HCT116 (cell line): Measurements from ENCODE around the gene VGF. TPM values are rescaled to one million over a fixed set of nuclear protein-coding genes. Genes with fewer than 3 reads are reported as not detected.

ENCODE experiments used
- ATAC-seq: fragments of 200-7000 bp; cut with Tn5 transposase; 2 replicates; pipeline ENCODE4 v1.9.1; 2020; ENCODE audit warnings: mild to moderate bottlenecking, moderate library complexity
- BruUV-seq: library from RNA; stranded (reverse); fragments of 400-500 nt; replicated peaks from 2 replicates; lab custom pipeline; 2021; lab: Mats Ljungman, UMichigan
- CTCF ChIA-PET: fragments of 300-600 bp; sonication (Branson Sonifier 250); formaldehyde crosslinking; loops from one replicate; lab custom pipeline; 2021; ENCODE audit warnings: antibody characterized with exemption; lab: Charles Lee
- POLR2A ChIA-PET: fragments of 300-600, 350-600 bp; sonication (Branson Sonifier 250); formaldehyde crosslinking; loops from one replicate; lab custom pipeline; 2021; ENCODE audit warnings: antibody characterized with exemption; lab: Charles Lee
- RAD21 ChIA-PET, 2 experiments: fragments of 300-600 bp; sonication (Branson Sonifier 250); formaldehyde crosslinking; loops; one replicate each; lab custom pipeline; 2023; ENCODE audit warnings: low total read pairs in 2 of 2; ENCODE audit not compliant: uncharacterized antibody in 2 of 2, unreplicated experiment in 2 of 2, low non-redundant PET in 1 of 2; lab: Charles Lee
- DNase-seq: peaks from one replicate; pipeline ENCODE4 v3.0.0-alpha.2; 2010; ENCODE audit warnings: low read depth, low spot score
- H2AFZ ChIP-seq: fragments of 200-600 bp; shearing (Covaris generic), sonication (generic); 2 replicates; pipeline ENCODE4 v1.6.1; 2017; ENCODE audit warnings: low read depth, mixed run types, mixed read lengths, antibody characterized with exemption, low read length; ENCODE audit not compliant: poor library complexity, severe bottlenecking
- H3K27ac ChIP-seq: 2 replicates; pipeline ENCODE4 v1.5.1; 2012; ENCODE audit warnings: low read depth, low read length
- H3K27me3 ChIP-seq: fragments of 200-600 bp; sonication (generic); 2 replicates; pipeline ENCODE4 v1.6.1; 2016; ENCODE audit warnings: mixed run types, low read length, mixed read lengths; ENCODE audit not compliant: insufficient read depth
- H3K36me3 ChIP-seq, 2 experiments: fragments of 200-500 bp in 1 of 2; fragments of 200-600 bp in 1 of 2; sonication (Bioruptor generic) in 1 of 2; sonication (generic) in 1 of 2; 2 replicates each; pipeline versions ENCODE4 v1.5.1 to v1.6.1; 2014 to 2016; ENCODE audit warnings: low read length in 2 of 2, inconsistent platforms in 1 of 2, mixed read lengths in 1 of 2, mixed run types in 1 of 2; ENCODE audit not compliant: insufficient read depth in 2 of 2, control insufficient read depth in 1 of 2
- H3K4me1 ChIP-seq, 2 experiments: fragments of 200-600 bp in 1 of 2; sonication (generic) in 1 of 2; 2 replicates each; pipeline versions ENCODE4 v1.5.1 to v1.6.1; 2012 to 2017; ENCODE audit warnings: low read length in 2 of 2, inconsistent platforms in 1 of 2, mild to moderate bottlenecking in 1 of 2, mixed read lengths in 1 of 2, mixed run types in 1 of 2, moderate library complexity in 1 of 2; ENCODE audit not compliant: insufficient read depth in 2 of 2, control insufficient read depth in 1 of 2
- H3K4me2 ChIP-seq: fragments of 200-600 bp; sonication (generic); 2 replicates; pipeline ENCODE4 v1.6.1; 2017; ENCODE audit warnings: mixed run types, low read length, mixed read lengths
- H3K4me3 ChIP-seq, 2 experiments: fragments of 200-600 bp in 1 of 2; sonication (generic) in 1 of 2; replicated peaks in 1 of 2; 2 replicates each; pipeline ENCODE4 v1.5.1; 2011 to 2016; ENCODE audit warnings: low read length in 2 of 2, control low read depth in 1 of 2, low read depth in 1 of 2, mild to moderate bottlenecking in 1 of 2, mixed read lengths in 1 of 2, mixed run types in 1 of 2
- H3K79me2 ChIP-seq: fragments of 200-600 bp; sonication (generic); 2 replicates; pipeline ENCODE4 v1.6.1; 2017; ENCODE audit warnings: mild to moderate bottlenecking, mixed run types, low read length, moderate library complexity, mixed read lengths; ENCODE audit not compliant: insufficient read depth
- H3K9ac ChIP-seq: fragments of 200-600 bp; sonication (generic); 2 replicates; pipeline ENCODE4 v1.6.1; 2016; ENCODE audit warnings: low read length, mixed read lengths
- H3K9me2 ChIP-seq: fragments of 200-600 bp; sonication (generic), shearing (Covaris generic); 2 replicates; pipeline ENCODE4 v1.6.1; 2017; ENCODE audit warnings: mixed run types, mild to moderate bottlenecking, moderate library complexity; ENCODE audit not compliant: insufficient read depth
- H3K9me3 ChIP-seq, 2 experiments: fragments of 200-500 bp in 1 of 2; fragments of 200-600 bp in 1 of 2; sonication (Bioruptor generic) in 1 of 2; sonication (generic) in 1 of 2; 2 replicates each; pipeline ENCODE4 v1.6.1; 2014 to 2017; ENCODE audit warnings: low read length in 2 of 2, mixed read lengths in 2 of 2, inconsistent platforms in 1 of 2, low read depth in 1 of 2, mild to moderate bottlenecking in 1 of 2, mixed run types in 1 of 2, moderate library complexity in 1 of 2; ENCODE audit not compliant: control insufficient read depth in 1 of 2, insufficient read depth in 1 of 2
- H4K20me1 ChIP-seq: fragments of 200-600 bp; sonication (generic), shearing (Covaris generic); 2 replicates; pipeline ENCODE4 v1.6.1; 2017; ENCODE audit warnings: mixed run types, mild to moderate bottlenecking, moderate library complexity; ENCODE audit not compliant: insufficient read depth
- ELF1 ChIP-seq: IDR thresholded peaks from 2 replicates; pipeline ENCODE4 v1.6.1; 2012; ENCODE audit warnings: low read depth, borderline replicate concordance
- SIN3A ChIP-seq: IDR thresholded peaks from 2 replicates; pipeline ENCODE4 v1.6.1; 2012; ENCODE audit warnings: low read depth
- ZFX ChIP-seq: fragments of 450-650 bp; IDR thresholded peaks from 2 replicates; pipeline ENCODE4 v1.6.1; 2017
- intact Hi-C: fragments of 100-400 bp; cut with micrococcal nuclease; formaldehyde crosslinking; loops from 2 replicates; pipeline ENCODE4 v1.10.0; 2022
- total RNA-seq: library from RNA; stranded (reverse); gene quantifications from one replicate; pipeline ENCODE4 v1.2.1, GENCODE V29; 2021; ENCODE audit not compliant: unreplicated experiment
- TF ChIP-seq, protein P1 (sequence below): IDR thresholded peaks from 2 replicates; pipeline ENCODE4 v1.6.1; 2011; ENCODE audit warnings: mild to moderate bottlenecking, low read length, moderate library complexity; ENCODE audit not compliant: insufficient replicate concordance; ENCODE audit errors: extremely low read depth
- TF ChIP-seq, protein P2 (sequence below), 3 experiments: fragments of 200-600 bp in 1 of 3; sonication (generic) in 1 of 3; IDR thresholded peaks in 2 of 3; conservative IDR thresholded peaks in 1 of 3; 2 replicates each; pipeline ENCODE4 v1.5.1; 2012 to 2017; ENCODE audit warnings: low read depth in 2 of 3, low read length in 2 of 3, antibody characterized with exemption in 1 of 3, borderline replicate concordance in 1 of 3, control low read depth in 1 of 3, mild to moderate bottlenecking in 1 of 3, mixed read lengths in 1 of 3, mixed run types in 1 of 3, moderate library complexity in 1 of 3; ENCODE audit not compliant: insufficient read depth in 1 of 3

The VGF gene
- total RNA-seq, 1 experiment from 2014 or later: 43.2 TPM

DNA sequence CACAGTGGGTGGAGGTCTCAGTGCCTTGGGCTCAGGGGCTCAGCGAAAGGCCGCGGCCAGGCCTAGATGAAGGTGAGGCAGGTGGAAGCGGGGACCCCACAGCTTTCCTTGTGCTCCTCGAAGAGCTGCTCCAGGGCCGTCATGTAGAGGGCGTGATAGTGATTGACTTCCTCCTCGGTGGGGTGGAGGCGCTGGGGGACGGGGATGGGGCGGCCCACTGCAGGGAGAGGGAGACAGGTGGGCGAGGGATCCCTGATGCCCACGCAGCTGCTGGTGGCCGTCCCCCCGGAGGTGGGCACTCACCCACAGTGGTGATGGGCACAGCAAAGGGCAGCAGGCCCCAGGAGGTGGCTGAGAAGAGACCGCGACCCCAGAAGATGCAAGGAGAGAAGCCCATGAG lies 30.5 kb upstream of the VGF start:
- no peak overlapping the region for H3K9ac ChIP-seq
- DNase-seq (no peak), ATAC-seq (no peak)
- H3K4me1 ChIP-seq: peaks cover 2 to 11% of the 10 kb centered on the region in 2 experiments; a peak in 3 of 4 replicates
- RAD21 ChIA-PET: no interaction called here
- H3K9me2 ChIP-seq: no peaks in the 10 kb centered on the region
- no TSS peak for BruUV-seq
- H2AFZ ChIP-seq: no peak overlapping the region
- H4K20me1 ChIP-seq: no peaks in the 10 kb centered on the region
- no peaks in the 10 kb centered on the region for H3K27me3 ChIP-seq
- no peaks in the 10 kb centered on the region for H3K79me2 ChIP-seq
- POLR2A ChIA-PET: no interaction called here
- CTCF ChIA-PET: interaction anchor here (2.5 kb wide), 1 partner anchor 52 kb away, joined by 9 read pairs; no protein-coding TSS in a partner anchor
- H3K9me3 ChIP-seq: no peaks in the 10 kb centered on the region
- H3K36me3 ChIP-seq: no peaks in the 10 kb centered on the region
- no peak overlapping the region for H3K4me3 ChIP-seq
- intact Hi-C loops: loop anchor here (10.0 kb wide), 1 partner anchor 231 kb away; the partner anchor contains the start of gene MUC12
- H3K4me2 ChIP-seq: no peak overlapping the region
- TF ChIP-seq, protein P1, sequence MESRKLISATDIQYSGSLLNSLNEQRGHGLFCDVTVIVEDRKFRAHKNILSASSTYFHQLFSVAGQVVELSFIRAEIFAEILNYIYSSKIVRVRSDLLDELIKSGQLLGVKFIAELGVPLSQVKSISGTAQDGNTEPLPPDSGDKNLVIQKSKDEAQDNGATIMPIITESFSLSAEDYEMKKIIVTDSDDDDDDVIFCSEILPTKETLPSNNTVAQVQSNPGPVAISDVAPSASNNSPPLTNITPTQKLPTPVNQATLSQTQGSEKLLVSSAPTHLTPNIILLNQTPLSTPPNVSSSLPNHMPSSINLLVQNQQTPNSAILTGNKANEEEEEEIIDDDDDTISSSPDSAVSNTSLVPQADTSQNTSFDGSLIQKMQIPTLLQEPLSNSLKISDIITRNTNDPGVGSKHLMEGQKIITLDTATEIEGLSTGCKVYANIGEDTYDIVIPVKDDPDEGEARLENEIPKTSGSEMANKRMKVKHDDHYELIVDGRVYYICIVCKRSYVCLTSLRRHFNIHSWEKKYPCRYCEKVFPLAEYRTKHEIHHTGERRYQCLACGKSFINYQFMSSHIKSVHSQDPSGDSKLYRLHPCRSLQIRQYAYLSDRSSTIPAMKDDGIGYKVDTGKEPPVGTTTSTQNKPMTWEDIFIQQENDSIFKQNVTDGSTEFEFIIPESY: no peak
- TF ChIP-seq, protein P2, sequence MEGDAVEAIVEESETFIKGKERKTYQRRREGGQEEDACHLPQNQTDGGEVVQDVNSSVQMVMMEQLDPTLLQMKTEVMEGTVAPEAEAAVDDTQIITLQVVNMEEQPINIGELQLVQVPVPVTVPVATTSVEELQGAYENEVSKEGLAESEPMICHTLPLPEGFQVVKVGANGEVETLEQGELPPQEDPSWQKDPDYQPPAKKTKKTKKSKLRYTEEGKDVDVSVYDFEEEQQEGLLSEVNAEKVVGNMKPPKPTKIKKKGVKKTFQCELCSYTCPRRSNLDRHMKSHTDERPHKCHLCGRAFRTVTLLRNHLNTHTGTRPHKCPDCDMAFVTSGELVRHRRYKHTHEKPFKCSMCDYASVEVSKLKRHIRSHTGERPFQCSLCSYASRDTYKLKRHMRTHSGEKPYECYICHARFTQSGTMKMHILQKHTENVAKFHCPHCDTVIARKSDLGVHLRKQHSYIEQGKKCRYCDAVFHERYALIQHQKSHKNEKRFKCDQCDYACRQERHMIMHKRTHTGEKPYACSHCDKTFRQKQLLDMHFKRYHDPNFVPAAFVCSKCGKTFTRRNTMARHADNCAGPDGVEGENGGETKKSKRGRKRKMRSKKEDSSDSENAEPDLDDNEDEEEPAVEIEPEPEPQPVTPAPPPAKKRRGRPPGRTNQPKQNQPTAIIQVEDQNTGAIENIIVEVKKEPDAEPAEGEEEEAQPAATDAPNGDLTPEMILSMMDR (IDR thresholded peaks at IDR 0.05 in 2 of 3, conservative IDR thresholded peaks at IDR 0.05 in 1 of 3; ENCODE audit: borderline replicate concordance in 1 of 3, insufficient read depth in 1 of 3, low read depth in 2 of 3, low read length in 2 of 3): no peak
- TF ChIP-seq ZFX (no peak), ELF1 (no peak), SIN3A (no peak)
- H3K27ac ChIP-seq: no peak overlapping the region
